Activated B cell treated with CpG ODN at 0.5 μM for 24 hours (primary cell): ENCODE results near the gene TBX21. TPM values are rescaled to one million over a fixed set of nuclear protein-coding genes. Genes with fewer than 3 reads are reported as not detected.
A peak's percentile ranks its signal among the peaks of the same experiment; 100 is the strongest.

Experiments used
- ATAC-seq: fragments of 200-7000 bp; cut with Tn5 transposase; one replicate; pipeline ENCODE4 v1.10.0; 2021; ENCODE audit warnings: low read depth, mild to moderate bottlenecking, moderate library complexity
- CTCF ChIA-PET: fragments of 350-600 bp; sonication (Branson Sonifier 250); formaldehyde crosslinking; loops from one replicate; lab custom pipeline; 2021; ENCODE audit warnings: antibody characterized with exemption; lab: Charles Lee
- POLR2A ChIA-PET: fragments of 350-600 bp; sonication (Branson Sonifier 250); formaldehyde crosslinking; loops from one replicate; lab custom pipeline; 2021; ENCODE audit warnings: antibody characterized with exemption; lab: Charles Lee
- DNase-seq: peaks from one replicate; pipeline ENCODE4 v3.0.0; 2022
- H3K27ac Mint-ChIP-seq: one replicate; pipeline ENCODE4 v1.8.0; 2020; ENCODE audit warnings: mixed read lengths
- H3K27me3 Mint-ChIP-seq: one replicate; pipeline ENCODE4 v1.8.0; 2021; ENCODE audit warnings: mixed read lengths
- H3K36me3 Mint-ChIP-seq: one replicate; pipeline ENCODE4 v1.8.0; 2021; ENCODE audit warnings: low read depth, mixed read lengths
- H3K4me1 Mint-ChIP-seq: one replicate; pipeline ENCODE4 v1.8.0; 2021; ENCODE audit warnings: mixed read lengths
- H3K4me3 Mint-ChIP-seq: one replicate; pipeline ENCODE4 v1.8.0; 2020; ENCODE audit warnings: mild to moderate bottlenecking, mixed read lengths
- H3K9me3 Mint-ChIP-seq: one replicate; pipeline ENCODE4 v1.8.0; 2020; ENCODE audit warnings: mixed read lengths
- CTCF ChIP-seq: fragments of 200-600 bp; IDR thresholded peaks from one replicate; pipeline ENCODE4 v1.8.0; 2022; ENCODE audit warnings: antibody characterized with exemption, mild to moderate bottlenecking
- intact Hi-C: fragments of 100-400 bp; cut with micrococcal nuclease; formaldehyde crosslinking; loops from one replicate; pipeline ENCODE4 v1.15.1; 2024
- total RNA-seq: library from RNA; stranded (reverse); gene quantifications from 2 replicates; pipeline ENCODE4 v1.2.3, GENCODE V29; 2022

The TBX21 gene
- total RNA-seq, 1 donor from 2014 or later = 3.8 TPM

GRCh38 chr17:47713980-47714700 lies 18.9 kb upstream of the TBX21 start:
- CTCF ChIA-PET = interaction anchor here (0.7 to 1.4 kb wide), 4 partner anchors 10 to 20 kb away, joined by 3 read pairs; partner anchors contain the start of genes TBKBP1 and TBX21
- DNase-seq (no peak), ATAC-seq (peak; percentile 38)
- Mint-ChIP-seq H3K27me3 (no peaks in the 10 kb centered on the region), H3K27ac (no peak overlapping the region), H3K4me3 (peak overlapping the region; percentile 44), H3K36me3 (no peaks in the 10 kb centered on the region), H3K4me1 (peaks cover 74% of the 10 kb centered on the region), H3K9me3 (no peaks in the 10 kb centered on the region)
- POLR2A ChIA-PET = interaction anchor here (0.6 to 1.3 kb wide), 2 partner anchors 19 to 100 kb away, joined by 3 read pairs; partner anchors contain the start of gene TBX21
- TF ChIP-seq CTCF = no peak
- intact Hi-C loops = loop anchor here (1.0 kb wide), 1 partner anchor 8 kb away; no protein-coding TSS in a partner anchor

- ATAC-seq = peak; percentile 36
- no peaks in the 10 kb centered on the region for H3K9me3 Mint-ChIP-seq
- intact Hi-C loops = loop anchor here (1.0 kb wide), 1 partner anchor 9 kb away; no protein-coding TSS in a partner anchor
Observed at GRCh38 chr17:47714773-47715396, 18.2 kb upstream of the TBX21 start.

GRCh38 chr17:47715669-47716325 lies 17.2 kb upstream of the TBX21 start:
- Mint-ChIP-seq H3K4me3 (peak overlapping the region; percentile 44), H3K36me3 (no peaks in the 10 kb centered on the region), H3K27ac (peak overlapping the region; percentile 41), H3K27me3 (no peaks in the 10 kb centered on the region), H3K9me3 (no peaks in the 10 kb centered on the region), H3K4me1 (peaks cover 91% of the 10 kb centered on the region)
- no peak for TF ChIP-seq CTCF
- no peak for DNase-seq
- intact Hi-C loops = loop anchor here (2.0 kb wide), 1 partner anchor 17 kb away; no protein-coding TSS in a partner anchor
- ATAC-seq = no peak
- ChIA-PET CTCF (interaction anchor here (0.9 to 1.0 kb wide), 2 partner anchors 15 to 17 kb away, joined by 3 to 4 read pairs; no protein-coding TSS in a partner anchor), POLR2A (interaction anchor here (0.6 to 1.4 kb wide), 3 partner anchors 9 to 1626 kb away, joined by 3 to 6 read pairs (median 6); no protein-coding TSS in a partner anchor)

More at GRCh38 chr17:47714773-47715396, 18.2 kb upstream of the TBX21 start:
- H3K27me3 Mint-ChIP-seq = no peaks in the 10 kb centered on the region
- peak overlapping the region; percentile 44 for H3K4me3 Mint-ChIP-seq
- no peak for DNase-seq
- TF ChIP-seq CTCF = no peak
- CTCF ChIA-PET = interaction anchor here (0.7 to 1.4 kb wide), 3 partner anchors 11 to 16 kb away, joined by 3 to 4 read pairs (median 3); no protein-coding TSS in a partner anchor
- POLR2A ChIA-PET = interaction anchor here (0.6 to 1.4 kb wide), 4 partner anchors 8 to 100 kb away, joined by 3 to 6 read pairs (median 3); partner anchors contain the start of gene TBX21
- H3K36me3 Mint-ChIP-seq = no peaks in the 10 kb centered on the region
- peak overlapping the region; percentile 69 for H3K27ac Mint-ChIP-seq
- peaks cover 81% of the 10 kb centered on the region for H3K4me1 Mint-ChIP-seq

- H3K4me3 Mint-ChIP-seq = no peak overlapping the region
- ChIA-PET POLR2A (interaction anchor here (1.3 to 1.4 kb wide), 2 partner anchors 9 to 12 kb away, joined by 3 to 6 read pairs; no protein-coding TSS in a partner anchor), CTCF (interaction anchor here (0.9 kb wide), 1 partner anchor 14 kb away, joined by 3 read pairs; no protein-coding TSS in a partner anchor)
- DNase-seq (no peak), ATAC-seq (no peak)
- H3K27me3 Mint-ChIP-seq = peaks cover under 1% of the 10 kb centered on the region
- no peaks in the 10 kb centered on the region for H3K9me3 Mint-ChIP-seq
- H3K36me3 Mint-ChIP-seq = no peaks in the 10 kb centered on the region
- intact Hi-C loops = loop anchor here (2.0 kb wide), 1 partner anchor 18 kb away; no protein-coding TSS in a partner anchor
- H3K4me1 Mint-ChIP-seq = peaks cover 96% of the 10 kb centered on the region
- no peak overlapping the region for H3K27ac Mint-ChIP-seq
- TF ChIP-seq CTCF = no peak
Observed at GRCh38 chr17:47716375-47716774, 16.7 kb upstream of the TBX21 start.
